K562 (cell line): ENCODE measurements around the gene TEX14. TPM values are rescaled to one million over a fixed set of nuclear protein-coding genes. Genes with fewer than 3 reads are reported as not detected.

Experiments used
- ATF3 ChIP-seq, 2 experiments: fragments of 450-650 bp in 1 of 2; sonication (generic) in 1 of 2; formaldehyde crosslinking in 1 of 2; IDR thresholded peaks in 1 of 2; conservative IDR thresholded peaks in 1 of 2; 2 replicates each; pipeline versions ENCODE4 v1.6.1 to v1.8.1; 2016 to 2023; ENCODE audit warnings: mild to moderate bottlenecking in 2 of 2, moderate library complexity in 2 of 2, inconsistent platforms in 1 of 2, missing genetic modification reagents in 1 of 2
- ATF7 ChIP-seq: fragments of 450-650 bp; IDR thresholded peaks from 2 replicates; pipeline ENCODE4 v1.7.1; 2014; ENCODE audit warnings: mild to moderate bottlenecking, moderate library complexity
- CEBPB ChIP-seq: fragments of 450-650 bp; IDR thresholded peaks from 2 replicates; pipeline ENCODE4 v1.6.1; 2016; ENCODE audit warnings: missing genetic modification characterization, missing compliant biosample characterization
- EP300 ChIP-seq: IDR thresholded peaks from 2 replicates; pipeline ENCODE4 v1.6.1; 2012; ENCODE audit warnings: low read length, improper control_type of control experiment
- FIP1L1 ChIP-seq: fragments of 200-400 bp; formaldehyde crosslinking; IDR thresholded peaks from 2 replicates; pipeline ENCODE4 v1.6.1; 2018; ENCODE audit warnings: mild to moderate bottlenecking, low read depth, low read length; ENCODE audit not compliant: poor library complexity, severe bottlenecking
- FOSL1 ChIP-seq: fragments of 200-800 bp; sonication (Bioruptor generic); conservative IDR thresholded peaks from 2 replicates; pipeline ENCODE4 v1.6.1; 2016; ENCODE audit warnings: missing genetic modification characterization, missing compliant biosample characterization
- FOXA1 ChIP-seq: fragments of 450-650 bp; IDR thresholded peaks from 2 replicates; pipeline ENCODE4 v1.6.1; 2016; ENCODE audit warnings: mild to moderate bottlenecking, borderline replicate concordance
- HMGN3 ChIP-seq: IDR thresholded peaks from 2 replicates; pipeline ENCODE4 v1.6.1; 2011; ENCODE audit warnings: borderline replicate concordance, low read depth, mild to moderate bottlenecking, mixed read lengths, low read length; ENCODE audit not compliant: insufficient read length; ENCODE audit errors: extremely low read depth
- HOMEZ ChIP-seq: fragments of 250-450 bp; sonication (Bioruptor Pico); IDR thresholded peaks from 2 replicates; pipeline ENCODE4 v1.4.0; 2020; ENCODE audit warnings: mild to moderate bottlenecking, moderate library complexity
- JUND ChIP-seq, 2 experiments: IDR thresholded peaks; 2 replicates in 1 of 2; 3 replicates in 1 of 2; pipeline ENCODE4 v1.6.1; 2011; ENCODE audit warnings: borderline replicate concordance in 2 of 2, low read depth in 2 of 2, low read length in 2 of 2, improper control_type of control experiment in 1 of 2, missing biosample characterization in 1 of 2, missing genetic modification characterization in 1 of 2, missing genetic modification reagents in 1 of 2
- PHF20 ChIP-seq: fragments of 450-650 bp; IDR thresholded peaks from 2 replicates; pipeline ENCODE4 v1.6.1; 2018; ENCODE audit not compliant: partially characterized antibody
- PRDM10 ChIP-seq: fragments of 450-650 bp; IDR thresholded peaks from 2 replicates; pipeline ENCODE4 v1.6.1; 2018; ENCODE audit not compliant: partially characterized antibody
- RBM14 ChIP-seq: fragments of 200-400 bp; formaldehyde crosslinking; IDR thresholded peaks from 2 replicates; pipeline ENCODE4 v1.6.1; 2018; ENCODE audit warnings: low read depth, mild to moderate bottlenecking, low read length, moderate library complexity, borderline replicate concordance; ENCODE audit not compliant: insufficient read depth
- RFX5 ChIP-seq: IDR thresholded peaks from 2 replicates; pipeline ENCODE4 v1.6.1; 2011; ENCODE audit warnings: low read depth, mild to moderate bottlenecking, improper control_type of control experiment, low read length
- SETDB1 ChIP-seq: IDR thresholded peaks from one replicate; pipeline ENCODE4 v1.6.1; 2012; ENCODE audit warnings: low read length, control low read depth, inconsistent platforms
- SMAD4 ChIP-seq: fragments of 250-450 bp; sonication (Bioruptor Pico); conservative IDR thresholded peaks from 2 replicates; pipeline ENCODE4 v1.8.0; 2021; ENCODE audit warnings: inconsistent platforms, mild to moderate bottlenecking, moderate library complexity
- SOX6 ChIP-seq: fragments of 450-650 bp; IDR thresholded peaks from 2 replicates; pipeline ENCODE4 v1.6.1; 2014; ENCODE audit warnings: mild to moderate bottlenecking
- STAT5A ChIP-seq: IDR thresholded peaks from 2 replicates; pipeline ENCODE4 v1.6.1; 2012; ENCODE audit warnings: low read length, inconsistent platforms, borderline replicate concordance
- ZFP91 ChIP-seq: sonication (generic); formaldehyde crosslinking; IDR thresholded peaks from 2 replicates; pipeline ENCODE4 v1.8.0; 2022; ENCODE audit warnings: mild to moderate bottlenecking, missing genetic modification reagents
- ZNF707 ChIP-seq: fragments of 250-450 bp; sonication (Bioruptor Pico); conservative IDR thresholded peaks from 2 replicates; pipeline ENCODE4 v1.8.0; 2022; ENCODE audit warnings: inconsistent platforms, mild to moderate bottlenecking, moderate library complexity
- polyA plus RNA-seq, 8 experiments: library from polyadenylated mRNA; depleted of rRNA in 4 of 8; stranded (reverse) in 5 of 8; unstranded in 3 of 8; fragments of >200 nt; fragmentation: Nextera tagmentation in 2 of 8; fragmentation: Illumina TruSeq in 1 of 8; extraction: Ambion mirVana in 2 of 8; extraction: Trizol in 1 of 8; gene quantifications; 2 replicates each; pipeline versions ENCODE4 v1.2.1 to v1.2.3, GENCODE V29; 2011 to 2014; ENCODE audit warnings: inconsistent platforms in 1 of 8, missing spikeins in 1 of 8
- total RNA-seq, 7 experiments: library from RNA; depleted of rRNA in 6 of 7; stranded (reverse); fragments of >200 nt in 6 of 7; fragmentation: Illumina TruSeq in 2 of 7; extraction: Trizol in 2 of 7; gene quantifications; 2 replicates each; pipeline versions ENCODE4 v1.2.1 to v1.2.3, GENCODE V29; 2011 to 2021; ENCODE audit warnings: low replicate concordance in 1 of 7

The TEX14 gene
- total and polyA plus RNA-seq, 9 of the 15 experiments (the other 6 are each of a cell fraction or from before 2014, with no cell fraction given) = 0.05 to 0.12 (median 0.09) TPM; not detected in 1

GRCh38 chr17:58741121-58741625 lies 49.3 kb upstream of the TEX14 start (continued):
- TF ChIP-seq ATF3 (IDR thresholded peaks at IDR 0.05) (peak; percentile 86), ATF3 (CRISPR knock-in tag; conservative IDR thresholded peaks at IDR 0.05) (no peak), FIP1L1 (no peak), HOMEZ (CRISPR knock-in tag) (no peak), SMAD4 (CRISPR knock-in tag) (peak; percentile 22; the same call in 1 of the 2 replicates), PRDM10 (no peak), JUND (IDR thresholded peaks at IDR 0.05; ENCODE audit: borderline replicate concordance, low read depth, low read length) (peak; percentile 67), JUND (tag; IDR thresholded peaks at IDR 0.05; ENCODE audit: borderline replicate concordance, low read depth, low read length) (peak; percentile 36; the same call in 1 of the 3 replicates), ZFP91 (no peak), EP300 (peak; percentile 16; the same call in 1 of the 2 replicates), HMGN3 (no peak), SOX6 (peak; percentile 19; the same call in 1 of the 2 replicates), FOSL1 (tag) (no peak), RFX5 (no peak), CEBPB (peak; percentile 90), RBM14 (no peak), STAT5A (no peak), ATF7 (peak; percentile 62), PHF20 (no peak), FOXA1 (no peak), SETDB1 (no peak), ZNF707 (CRISPR knock-in tag) (no peak)
